Measurements from ENCODE around the gene TRIM29. TPM values are rescaled to one million over a fixed set of nuclear protein-coding genes. Genes with fewer than 3 reads are reported as not detected.
A peak's percentile ranks its signal among the peaks of the same experiment; 100 is the strongest.

The TRIM29 gene
- total and polyA plus RNA-seq, 2 of the 13 experiments (the other 11 are each of a cell fraction or from before 2014, with no cell fraction given) = 0.86 TPM

DNA sequence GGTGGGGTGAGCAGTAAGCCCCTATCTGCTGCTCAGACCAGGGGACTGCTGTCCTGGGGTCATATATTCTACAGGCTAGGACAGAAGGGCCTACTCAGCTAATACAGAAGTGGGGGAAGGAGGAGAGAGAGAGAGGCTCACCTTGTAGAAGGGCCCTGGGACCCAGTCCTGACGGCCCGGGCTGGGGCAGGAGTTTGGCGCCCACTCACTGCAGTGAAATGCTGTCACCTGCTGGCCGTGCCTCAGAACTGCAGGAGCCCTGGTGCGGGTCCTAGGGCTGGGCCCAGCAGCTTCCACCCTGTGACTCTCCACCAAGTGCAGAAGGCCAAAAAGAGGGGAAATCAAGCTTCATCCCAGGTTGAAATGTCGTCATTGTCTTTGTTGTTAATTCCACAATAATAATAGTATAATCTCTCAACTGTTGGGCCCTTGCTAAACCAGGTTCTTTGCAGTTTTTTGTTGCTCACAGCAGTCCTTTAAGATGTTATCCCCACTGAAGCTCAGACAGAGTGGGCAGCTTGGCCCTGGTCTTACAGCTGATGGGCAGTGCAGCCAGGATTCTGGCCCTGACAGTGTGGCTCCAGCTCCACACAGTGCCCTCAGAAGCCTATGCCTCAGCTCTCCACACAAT lies 29.6 kb downstream of the TRIM29 start (continued):
- TF ChIP-seq ZNF598 (CRISPR knock-in tag; IDR thresholded peaks at IDR 0.05; ENCODE audit: borderline replicate concordance) (no peak), RAD21 (CRISPR knock-in tag; IDR thresholded peaks at IDR 0.05) (peak; percentile 93), MAFF (IDR thresholded peaks at IDR 0.05; ENCODE audit: low read depth, low read length) (no peak), ZBTB7A (CRISPR knock-in tag; IDR thresholded peaks at IDR 0.05) (no peak), ZNF678 (CRISPR knock-in tag; IDR thresholded peaks at IDR 0.05) (no peak), EED (CRISPR knock-in tag; IDR thresholded peaks at IDR 0.05) (no peak), SMC3 (IDR thresholded peaks at IDR 0.05; ENCODE audit: low read length) (peak; percentile 67), ZSCAN20 (CRISPR knock-in tag; IDR thresholded peaks at IDR 0.05; ENCODE audit: borderline replicate concordance) (no peak), ZNF749 (CRISPR knock-in tag; IDR thresholded peaks at IDR 0.05; ENCODE audit: borderline replicate concordance) (no peak), ZNF775 (CRISPR knock-in tag; IDR thresholded peaks at IDR 0.05; ENCODE audit: borderline replicate concordance) (no peak), ZNF772 (CRISPR knock-in tag; IDR thresholded peaks at IDR 0.05) (no peak), SMAD3 (CRISPR knock-in tag; IDR thresholded peaks at IDR 0.05) (no peak), NRL (CRISPR knock-in tag; IDR thresholded peaks at IDR 0.05; ENCODE audit: borderline replicate concordance) (no peak; the same call in 1 of the 2 replicates), THYN1 (CRISPR knock-in tag; IDR thresholded peaks at IDR 0.05; ENCODE audit: borderline replicate concordance, low read depth) (no peak), ZNF761 (CRISPR knock-in tag; conservative IDR thresholded peaks at IDR 0.05) (no peak), RXRA (CRISPR knock-in tag; IDR thresholded peaks at IDR 0.05) (no peak)
- TF ChIP-seq, protein P1, sequence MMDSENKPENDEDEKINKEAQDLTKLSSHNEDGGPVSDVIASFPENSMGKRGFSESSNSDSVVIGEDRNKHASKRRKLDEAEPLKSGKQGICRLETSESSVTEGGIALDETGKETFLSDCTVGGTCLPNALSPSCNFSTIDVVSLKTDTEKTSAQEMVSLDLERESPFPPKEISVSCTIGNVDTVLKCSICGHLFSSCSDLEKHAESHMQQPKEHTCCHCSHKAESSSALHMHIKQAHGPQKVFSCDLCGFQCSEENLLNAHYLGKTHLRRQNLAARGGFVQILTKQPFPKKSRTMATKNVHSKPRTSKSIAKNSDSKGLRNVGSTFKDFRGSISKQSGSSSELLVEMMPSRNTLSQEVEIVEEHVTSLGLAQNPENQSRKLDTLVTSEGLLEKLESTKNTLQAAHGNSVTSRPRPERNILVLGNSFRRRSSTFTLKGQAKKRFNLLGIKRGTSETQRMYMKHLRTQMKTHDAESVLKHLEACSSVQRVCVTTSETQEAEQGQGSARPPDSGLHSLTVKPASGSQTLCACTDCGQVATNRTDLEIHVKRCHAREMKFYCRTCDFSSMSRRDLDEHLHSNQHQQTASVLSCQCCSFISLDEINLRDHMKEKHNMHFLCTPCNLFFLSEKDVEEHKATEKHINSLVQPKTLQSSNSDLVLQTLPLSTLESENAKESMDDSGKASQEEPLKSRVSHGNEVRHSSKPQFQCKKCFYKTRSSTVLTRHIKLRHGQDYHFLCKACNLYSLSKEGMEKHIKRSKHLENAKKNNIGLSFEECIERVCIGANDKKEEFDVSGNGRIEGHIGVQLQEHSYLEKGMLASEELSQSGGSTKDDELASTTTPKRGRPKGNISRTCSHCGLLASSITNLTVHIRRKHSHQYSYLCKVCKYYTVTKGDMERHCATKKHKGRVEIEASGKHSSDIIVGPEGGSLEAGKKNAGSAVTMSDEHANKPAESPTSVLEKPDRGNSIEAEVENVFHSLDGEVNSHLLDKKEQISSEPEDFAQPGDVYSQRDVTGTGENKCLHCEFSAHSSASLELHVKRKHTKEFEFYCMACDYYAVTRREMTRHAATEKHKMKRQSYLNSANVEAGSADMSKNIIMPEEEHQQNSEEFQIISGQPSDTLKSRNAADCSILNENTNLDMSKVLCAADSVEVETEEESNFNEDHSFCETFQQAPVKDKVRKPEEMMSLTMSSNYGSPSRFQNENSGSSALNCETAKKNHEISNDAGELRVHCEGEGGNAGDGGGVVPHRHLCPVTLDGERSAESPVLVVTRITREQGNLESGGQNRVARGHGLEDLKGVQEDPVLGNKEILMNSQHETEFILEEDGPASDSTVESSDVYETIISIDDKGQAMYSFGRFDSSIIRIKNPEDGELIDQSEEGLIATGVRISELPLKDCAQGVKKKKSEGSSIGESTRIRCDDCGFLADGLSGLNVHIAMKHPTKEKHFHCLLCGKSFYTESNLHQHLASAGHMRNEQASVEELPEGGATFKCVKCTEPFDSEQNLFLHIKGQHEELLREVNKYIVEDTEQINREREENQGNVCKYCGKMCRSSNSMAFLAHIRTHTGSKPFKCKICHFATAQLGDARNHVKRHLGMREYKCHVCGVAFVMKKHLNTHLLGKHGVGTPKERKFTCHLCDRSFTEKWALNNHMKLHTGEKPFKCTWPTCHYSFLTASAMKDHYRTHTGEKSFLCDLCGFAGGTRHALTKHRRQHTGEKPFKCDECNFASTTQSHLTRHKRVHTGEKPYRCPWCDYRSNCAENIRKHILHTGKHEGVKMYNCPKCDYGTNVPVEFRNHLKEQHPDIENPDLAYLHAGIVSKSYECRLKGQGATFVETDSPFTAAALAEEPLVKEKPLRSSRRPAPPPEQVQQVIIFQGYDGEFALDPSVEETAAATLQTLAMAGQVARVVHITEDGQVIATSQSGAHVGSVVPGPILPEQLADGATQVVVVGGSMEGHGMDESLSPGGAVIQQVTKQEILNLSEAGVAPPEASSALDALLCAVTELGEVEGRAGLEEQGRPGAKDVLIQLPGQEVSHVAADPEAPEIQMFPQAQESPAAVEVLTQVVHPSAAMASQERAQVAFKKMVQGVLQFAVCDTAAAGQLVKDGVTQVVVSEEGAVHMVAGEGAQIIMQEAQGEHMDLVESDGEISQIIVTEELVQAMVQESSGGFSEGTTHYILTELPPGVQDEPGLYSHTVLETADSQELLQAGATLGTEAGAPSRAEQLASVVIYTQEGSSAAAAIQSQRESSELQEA (CRISPR knock-in tag; IDR thresholded peaks at IDR 0.05; ENCODE audit: not compliant biosample characterization) = no peak
- TF ChIP-seq, protein P2, sequence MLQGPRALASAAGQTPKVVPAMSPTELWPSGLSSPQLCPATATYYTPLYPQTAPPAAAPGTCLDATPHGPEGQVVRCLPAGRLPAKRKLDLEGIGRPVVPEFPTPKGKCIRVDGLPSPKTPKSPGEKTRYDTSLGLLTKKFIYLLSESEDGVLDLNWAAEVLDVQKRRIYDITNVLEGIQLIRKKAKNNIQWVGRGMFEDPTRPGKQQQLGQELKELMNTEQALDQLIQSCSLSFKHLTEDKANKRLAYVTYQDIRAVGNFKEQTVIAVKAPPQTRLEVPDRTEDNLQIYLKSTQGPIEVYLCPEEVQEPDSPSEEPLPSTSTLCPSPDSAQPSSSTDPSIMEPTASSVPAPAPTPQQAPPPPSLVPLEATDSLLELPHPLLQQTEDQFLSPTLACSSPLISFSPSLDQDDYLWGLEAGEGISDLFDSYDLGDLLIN (CRISPR knock-in tag; IDR thresholded peaks at IDR 0.05; ENCODE audit: borderline replicate concordance) = no peak
- TF ChIP-seq, protein P3, sequence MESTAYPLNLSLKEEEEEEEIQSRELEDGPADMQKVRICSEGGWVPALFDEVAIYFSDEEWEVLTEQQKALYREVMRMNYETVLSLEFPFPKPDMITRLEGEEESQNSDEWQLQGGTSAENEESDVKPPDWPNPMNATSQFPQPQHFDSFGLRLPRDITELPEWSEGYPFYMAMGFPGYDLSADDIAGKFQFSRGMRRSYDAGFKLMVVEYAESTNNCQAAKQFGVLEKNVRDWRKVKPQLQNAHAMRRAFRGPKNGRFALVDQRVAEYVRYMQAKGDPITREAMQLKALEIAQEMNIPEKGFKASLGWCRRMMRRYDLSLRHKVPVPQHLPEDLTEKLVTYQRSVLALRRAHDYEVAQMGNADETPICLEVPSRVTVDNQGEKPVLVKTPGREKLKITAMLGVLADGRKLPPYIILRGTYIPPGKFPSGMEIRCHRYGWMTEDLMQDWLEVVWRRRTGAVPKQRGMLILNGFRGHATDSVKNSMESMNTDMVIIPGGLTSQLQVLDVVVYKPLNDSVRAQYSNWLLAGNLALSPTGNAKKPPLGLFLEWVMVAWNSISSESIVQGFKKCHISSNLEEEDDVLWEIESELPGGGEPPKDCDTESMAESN (CRISPR knock-in tag; conservative IDR thresholded peaks at IDR 0.05) = 0 out of 2 replicates have a peak, but pooled peaks have one; percentile 44

Data from HepG2 (cell line).